ENCODE data around the gene PHOSPHO1. TPM values are rescaled to one million over a fixed set of nuclear protein-coding genes. Genes with fewer than 3 reads are reported as not detected.

PHOSPHO1 gene
- total RNA-seq, 4 donors from 2014 or later: not detected

GRCh38 chr17:49223168-49223516 lies 7.4 kb downstream of the PHOSPHO1 start:
- TF ChIP-seq CTCF (IDR thresholded peaks at IDR 0.05; ENCODE audit: low read depth): no peak

- TF ChIP-seq CTCF (IDR thresholded peaks at IDR 0.05; ENCODE audit: low read depth): no peak
These were observed 10.6 kb downstream of the PHOSPHO1 start for GRCh38 chr17:49219987-49220386.

GRCh38 chr17:49218941-49219913 lies 11.4 kb downstream of the PHOSPHO1 start:
- no peak for TF ChIP-seq CTCF (IDR thresholded peaks at IDR 0.05; ENCODE audit: low read depth)

- TF ChIP-seq CTCF (IDR thresholded peaks at IDR 0.05; ENCODE audit: low read depth): no peak
These were observed 12.8 kb downstream of the PHOSPHO1 start for GRCh38 chr17:49217651-49218413.

- TF ChIP-seq CTCF (IDR thresholded peaks at IDR 0.05; ENCODE audit: low read depth): no peak
These were observed 13.5 kb downstream of the PHOSPHO1 start for GRCh38 chr17:49216953-49217650.

GRCh38 chr17:49216482-49216881 lies 14.1 kb downstream of the PHOSPHO1 start:
- TF ChIP-seq CTCF (IDR thresholded peaks at IDR 0.05; ENCODE audit: low read depth): no peak
